HEK293 (cell line): Measurements from ENCODE around the gene RPS17.
"Not testable (repeated sequence)": the region's sequence is repeated elsewhere in the genome, so short reads cannot be mapped to it uniquely, and the experiment has no call there.

ENCODE experiments used
- CTCF ChIA-PET: fragments of 350-600 bp; formaldehyde crosslinking; extraction: SDS; loops from one replicate; lab custom pipeline; 2021; ENCODE audit warnings: antibody characterized with exemption; lab: Yijun Ruan, JAX
- POLR2A ChIA-PET: fragments of 300-600 bp; formaldehyde crosslinking; extraction: SDS; loops from one replicate; lab custom pipeline; 2020; ENCODE audit warnings: antibody characterized with exemption, inconsistent platforms; lab: Yijun Ruan, JAX
- H3K27ac ChIP-seq: fragments of 200-500 bp; sonication (Bioruptor generic); 2 replicates; pipeline ENCODE4 v1.5.1; 2014; ENCODE audit warnings: low read depth, low read length, control low read depth, inconsistent platforms; ENCODE audit errors: extremely low read depth
- H3K36me3 ChIP-seq, 2 experiments: fragments of 200-500 bp in 1 of 2; sonication (Bioruptor generic) in 1 of 2; 1 replicate in 1 of 2; 2 replicates in 1 of 2; pipeline ENCODE4 v1.5.1; 2014 to 2017; ENCODE audit warnings: inconsistent platforms in 2 of 2, low read length in 2 of 2; ENCODE audit not compliant: control insufficient read depth in 2 of 2, insufficient read depth in 1 of 2
- H3K4me1 ChIP-seq: fragments of 200-500 bp; sonication (Bioruptor generic); 2 replicates; pipeline ENCODE4 v1.5.1; 2014; ENCODE audit warnings: mild to moderate bottlenecking, low read length, inconsistent platforms; ENCODE audit not compliant: control insufficient read depth, insufficient read depth
- H3K4me3 ChIP-seq: 2 replicates; pipeline ENCODE4 v1.5.1; 2011; ENCODE audit warnings: low read depth, mild to moderate bottlenecking, control low read depth, low read length, moderate library complexity
- H3K9me3 ChIP-seq: fragments of 200-500 bp; sonication (Bioruptor generic); 2 replicates; pipeline ENCODE4 v1.5.1; 2014; ENCODE audit warnings: low read depth, low read length, inconsistent platforms; ENCODE audit not compliant: control insufficient read depth, insufficient read depth

Gene RPS17

DNA sequence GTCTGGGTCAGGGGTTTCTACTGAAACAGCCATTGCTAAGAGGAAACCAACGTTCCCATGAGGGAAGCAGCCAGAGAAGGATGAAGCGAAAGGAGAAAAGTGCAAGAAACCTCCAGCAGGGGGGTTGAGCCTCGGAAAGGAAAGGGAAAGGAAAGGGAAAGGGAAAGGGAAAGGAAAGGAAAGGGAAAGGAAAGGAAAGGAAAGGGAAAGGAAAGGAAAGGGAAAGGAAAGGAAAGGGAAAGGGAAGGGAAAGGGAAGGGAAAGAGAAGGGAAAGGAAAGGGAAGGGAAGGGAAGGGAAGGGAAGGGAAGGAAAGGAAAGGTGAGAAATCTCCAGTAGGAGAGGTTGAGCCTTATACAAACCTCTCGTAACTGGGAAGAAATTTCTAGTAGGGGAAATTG lies 52.0 kb downstream of the RPS17 start:
- H3K4me3 ChIP-seq, H3K36me3 ChIP-seq, POLR2A ChIA-PET, H3K27ac ChIP-seq, CTCF ChIA-PET, H3K4me1 ChIP-seq, H3K9me3 ChIP-seq: not testable (repeated sequence)

DNA sequence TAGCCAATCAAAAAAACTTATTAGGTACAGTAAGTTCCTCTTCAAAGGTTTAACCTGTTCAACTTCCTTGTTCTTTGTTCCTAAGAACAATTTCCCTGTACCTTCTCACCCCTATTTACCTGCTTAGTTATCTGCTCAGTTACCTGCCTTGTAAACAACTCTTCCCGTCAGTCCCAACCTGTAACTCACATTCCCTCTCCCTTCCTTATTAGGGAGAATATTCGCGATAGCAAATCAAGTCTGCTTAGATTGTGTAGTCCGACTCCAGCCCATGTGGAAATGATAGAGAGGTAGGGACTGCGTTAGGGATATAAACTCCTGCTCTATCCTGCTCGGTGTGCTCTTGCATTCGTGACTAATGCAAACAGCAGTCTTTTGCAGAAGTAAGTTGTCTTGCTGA lies 53.2 kb downstream of the RPS17 start:
- CTCF ChIA-PET: not testable (repeated sequence)

More for the DNA sequence above, 53.2 kb downstream of the RPS17 start:
- H3K9me3 ChIP-seq, H3K4me3 ChIP-seq, POLR2A ChIA-PET, H3K27ac ChIP-seq, H3K36me3 ChIP-seq, H3K4me1 ChIP-seq: not testable (repeated sequence)
